Measurements from ENCODE around the gene CAMKMT.

Gene CAMKMT

GRCh38 chr2:44772669-44773378 is 411.1 kb downstream of the CAMKMT start:
- DNase-seq (ENCODE audit: low spot score) = no peak

- DNase-seq (ENCODE audit: low spot score) = no peak
Measured at GRCh38 chr2:44774826-44775492, 413.2 kb downstream of the CAMKMT start.

GRCh38 chr2:44777036-44777435 is 415.3 kb downstream of the CAMKMT start:
- DNase-seq (ENCODE audit: low spot score) = no peak

GRCh38 chr2:44777537-44777936 is 415.8 kb downstream of the CAMKMT start:
- no peak for DNase-seq (ENCODE audit: low spot score)

- no peak for DNase-seq (ENCODE audit: low spot score)
Measured at GRCh38 chr2:44778221-44778654, 416.5 kb downstream of the CAMKMT start.

GRCh38 chr2:44778671-44779476 is 417.1 kb downstream of the CAMKMT start:
- no peak for DNase-seq (ENCODE audit: low spot score)

GRCh38 chr2:44779793-44780192 is 418.0 kb downstream of the CAMKMT start:
- DNase-seq (ENCODE audit: low spot score) = no peak

- no peak for DNase-seq (ENCODE audit: low spot score)
Measured at GRCh38 chr2:44780406-44780805, 418.7 kb downstream of the CAMKMT start.

GRCh38 chr2:44785433-44785832 is 423.7 kb downstream of the CAMKMT start:
- no peak for DNase-seq (ENCODE audit: low spot score)

GRCh38 chr2:44786045-44786816 is 424.5 kb downstream of the CAMKMT start:
- no peak for DNase-seq (ENCODE audit: low spot score)

- no peak for DNase-seq (ENCODE audit: low spot score)
Measured at GRCh38 chr2:44786817-44787214, 425.1 kb downstream of the CAMKMT start.

GRCh38 chr2:44787663-44788062 is 425.9 kb downstream of the CAMKMT start:
- DNase-seq (ENCODE audit: low spot score) = no peak

- no peak for DNase-seq (ENCODE audit: low spot score)
Measured at GRCh38 chr2:44789446-44789845, 427.7 kb downstream of the CAMKMT start.

- DNase-seq (ENCODE audit: low spot score) = no peak
Measured at GRCh38 chr2:44789971-44790721, 428.4 kb downstream of the CAMKMT start.

GRCh38 chr2:44793322-44793870 is 431.6 kb downstream of the CAMKMT start:
- no peak for DNase-seq (ENCODE audit: low spot score)

GRCh38 chr2:44796771-44797170 is 435.0 kb downstream of the CAMKMT start:
- no peak for DNase-seq (ENCODE audit: low spot score)

- no peak for DNase-seq (ENCODE audit: low spot score)
Measured at GRCh38 chr2:44798139-44798659, 436.5 kb downstream of the CAMKMT start.

- DNase-seq (ENCODE audit: low spot score) = no peak
Measured at GRCh38 chr2:44799105-44799504, 437.4 kb downstream of the CAMKMT start.

- no peak for DNase-seq (ENCODE audit: low spot score)
Measured at GRCh38 chr2:44799754-44800153, 438.0 kb downstream of the CAMKMT start.

GRCh38 chr2:44801289-44801840 is 439.6 kb downstream of the CAMKMT start:
- DNase-seq (ENCODE audit: low spot score) = no peak

All from left forelimb (tissue), 1 donor.